A673 (cell line): Measurements from ENCODE around the gene HDGFL2. TPM values are rescaled to one million over a fixed set of nuclear protein-coding genes. Genes with fewer than 3 reads are reported as not detected.

Experiments used
- BruUV-seq: library from RNA; stranded (reverse); fragments of 400-500 nt; replicated peaks from 2 replicates; lab custom pipeline; 2021; lab: Mats Ljungman, UMichigan
- CTCF ChIA-PET: fragments of 300-600 bp; sonication (Branson Sonifier 250); formaldehyde crosslinking; loops from one replicate; lab custom pipeline; 2022; ENCODE audit warnings: antibody characterized with exemption; lab: Charles Lee
- POLR2A ChIA-PET: fragments of 300-600 bp; sonication (Branson Sonifier 250); formaldehyde crosslinking; loops from one replicate; lab custom pipeline; 2022; ENCODE audit warnings: antibody characterized with exemption; ENCODE audit not compliant: low non-redundant PET; lab: Charles Lee
- DNase-seq: peaks from one replicate; pipeline ENCODE4 v3.0.0-alpha.2; 2015; ENCODE audit warnings: low spot score
- H3K27ac ChIP-seq: fragments of 200-600 bp; sonication (generic); 2 replicates; pipeline ENCODE4 v1.5.1; 2016; ENCODE audit warnings: mixed run types, low read depth, mild to moderate bottlenecking, mixed read lengths, antibody characterized with exemption, low read length; ENCODE audit not compliant: poor library complexity, severe bottlenecking
- H3K27me3 ChIP-seq: fragments of 200-600 bp; sonication (generic); replicated peaks from 2 replicates; pipeline ENCODE4 v1.6.1; 2017; ENCODE audit warnings: mixed run types, low read depth, mild to moderate bottlenecking, mixed read lengths, antibody characterized with exemption, low read length; ENCODE audit not compliant: insufficient read depth, poor library complexity
- H3K36me3 ChIP-seq: fragments of 200-600 bp; sonication (generic); 2 replicates; pipeline ENCODE4 v1.6.1; 2016; ENCODE audit warnings: mixed run types, mild to moderate bottlenecking, mixed read lengths, antibody characterized with exemption, low read length; ENCODE audit not compliant: insufficient read depth, poor library complexity, severe bottlenecking
- H3K4me1 ChIP-seq: fragments of 200-600 bp; sonication (generic); 2 replicates; pipeline ENCODE4 v1.6.1; 2017; ENCODE audit warnings: mixed run types, mild to moderate bottlenecking, mixed read lengths, antibody characterized with exemption, low read length; ENCODE audit not compliant: insufficient read depth, poor library complexity, severe bottlenecking
- H3K4me3 ChIP-seq: fragments of 200-600 bp; sonication (generic); 2 replicates; pipeline ENCODE4 v1.5.1; 2016; ENCODE audit warnings: low read depth, mixed run types, mild to moderate bottlenecking, mixed read lengths, low read length; ENCODE audit not compliant: poor library complexity, severe bottlenecking
- H3K9me3 ChIP-seq: fragments of 200-600 bp; sonication (generic); 2 replicates; pipeline ENCODE4 v1.6.1; 2016; ENCODE audit warnings: mixed run types, low read depth, mild to moderate bottlenecking, mixed read lengths, antibody characterized with exemption, low read length; ENCODE audit not compliant: poor library complexity, severe bottlenecking
- EZH2 ChIP-seq: fragments of 200-600 bp; sonication (generic); IDR thresholded peaks from 2 replicates; pipeline ENCODE4 v1.6.1; 2017; ENCODE audit warnings: borderline replicate concordance, low read depth, mild to moderate bottlenecking, mixed read lengths, antibody characterized with exemption, low read length; ENCODE audit not compliant: poor library complexity, severe bottlenecking
- intact Hi-C: fragments of 100-400 bp; cut with micrococcal nuclease; formaldehyde crosslinking; loops from one replicate; pipeline ENCODE4 v1.10.0; 2022; ENCODE audit not compliant: unreplicated experiment
- total RNA-seq: library from RNA; stranded (reverse); gene quantifications from 2 replicates; pipeline ENCODE4 v1.2.3, GENCODE V29; 2021
- TF ChIP-seq, protein P1 (sequence below): fragments of 300-800, 200-600 bp; sonication (generic); conservative IDR thresholded peaks from 2 replicates; pipeline ENCODE4 v1.5.1; 2017; ENCODE audit warnings: low read depth, mild to moderate bottlenecking, antibody characterized with exemption, low read length, moderate library complexity, mixed read lengths

The HDGFL2 gene
- total RNA-seq, 1 experiment from 2014 or later = 89.6 TPM

DNA sequence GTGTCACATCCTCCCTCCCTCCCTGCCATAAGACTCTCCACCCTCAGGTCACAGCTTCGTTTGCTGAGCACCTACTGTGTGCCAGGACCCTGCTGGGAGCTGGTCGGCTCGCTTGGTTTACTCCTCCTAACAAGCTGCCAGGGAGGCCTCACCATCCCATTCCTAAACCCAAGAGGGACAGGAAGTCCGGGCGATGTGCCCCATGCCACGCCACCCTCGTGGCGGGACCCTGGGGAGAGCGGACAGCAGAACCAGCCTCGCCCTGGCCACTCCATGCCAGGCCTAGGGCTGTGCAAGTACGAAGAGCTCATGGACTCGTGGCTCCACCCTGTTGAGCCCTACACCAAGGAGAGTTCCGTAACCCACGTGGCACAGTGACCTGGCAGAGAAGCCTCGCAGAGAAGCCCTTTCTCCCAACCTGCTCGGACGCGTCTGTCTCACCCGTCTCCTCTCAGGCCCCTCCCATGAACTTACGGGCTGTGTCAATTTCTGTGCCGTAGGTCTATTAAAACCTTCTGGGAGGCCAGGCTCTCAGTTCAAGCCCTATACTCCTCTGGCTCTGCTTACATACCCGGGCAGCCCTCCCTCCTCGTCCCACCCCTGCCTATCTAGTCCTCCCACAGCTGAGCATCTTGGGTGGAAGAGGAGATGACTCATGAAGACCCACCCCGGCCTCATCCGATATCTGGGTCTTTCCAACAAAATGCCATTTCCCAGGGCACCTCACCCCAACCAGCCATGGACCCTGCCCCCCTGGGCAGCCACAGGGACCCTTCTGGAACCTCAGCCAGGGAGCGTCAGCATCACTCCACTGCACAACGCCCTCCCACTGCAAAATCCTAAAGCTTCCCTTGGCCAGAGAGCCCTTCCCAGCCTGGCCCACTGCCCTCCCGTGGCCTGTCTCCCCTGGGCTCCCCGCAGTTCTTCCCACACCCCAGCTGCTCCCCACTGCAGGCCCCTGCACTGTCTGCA is 17.1 kb upstream of the HDGFL2 start:
- Histone ChIP-seq H3K4me3 (no peak overlapping the region), H3K27me3 (no peaks in the 10 kb centered on the region), H3K36me3 (peaks cover 6% of the 10 kb centered on the region), H3K9me3 (no peaks in the 10 kb centered on the region), H3K27ac (peak overlapping the region; percentile 49), H3K4me1 (peaks cover 13% of the 10 kb centered on the region)
- DNase-seq = no peak
- POLR2A ChIA-PET = interaction anchor here (0.5 to 0.6 kb wide), 2 partner anchors 200 to 306 kb away, joined by 4 to 5 read pairs; no protein-coding TSS in a partner anchor
- CTCF ChIA-PET = interaction anchor here (0.6 kb wide), 1 partner anchor 36 kb away, joined by 3 read pairs; no protein-coding TSS in a partner anchor
- intact Hi-C loops = no loop called here
- no peak for TF ChIP-seq EZH2
- TF ChIP-seq, protein P1, sequence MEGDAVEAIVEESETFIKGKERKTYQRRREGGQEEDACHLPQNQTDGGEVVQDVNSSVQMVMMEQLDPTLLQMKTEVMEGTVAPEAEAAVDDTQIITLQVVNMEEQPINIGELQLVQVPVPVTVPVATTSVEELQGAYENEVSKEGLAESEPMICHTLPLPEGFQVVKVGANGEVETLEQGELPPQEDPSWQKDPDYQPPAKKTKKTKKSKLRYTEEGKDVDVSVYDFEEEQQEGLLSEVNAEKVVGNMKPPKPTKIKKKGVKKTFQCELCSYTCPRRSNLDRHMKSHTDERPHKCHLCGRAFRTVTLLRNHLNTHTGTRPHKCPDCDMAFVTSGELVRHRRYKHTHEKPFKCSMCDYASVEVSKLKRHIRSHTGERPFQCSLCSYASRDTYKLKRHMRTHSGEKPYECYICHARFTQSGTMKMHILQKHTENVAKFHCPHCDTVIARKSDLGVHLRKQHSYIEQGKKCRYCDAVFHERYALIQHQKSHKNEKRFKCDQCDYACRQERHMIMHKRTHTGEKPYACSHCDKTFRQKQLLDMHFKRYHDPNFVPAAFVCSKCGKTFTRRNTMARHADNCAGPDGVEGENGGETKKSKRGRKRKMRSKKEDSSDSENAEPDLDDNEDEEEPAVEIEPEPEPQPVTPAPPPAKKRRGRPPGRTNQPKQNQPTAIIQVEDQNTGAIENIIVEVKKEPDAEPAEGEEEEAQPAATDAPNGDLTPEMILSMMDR = no peak
- no TSS peak for BruUV-seq

DNA sequence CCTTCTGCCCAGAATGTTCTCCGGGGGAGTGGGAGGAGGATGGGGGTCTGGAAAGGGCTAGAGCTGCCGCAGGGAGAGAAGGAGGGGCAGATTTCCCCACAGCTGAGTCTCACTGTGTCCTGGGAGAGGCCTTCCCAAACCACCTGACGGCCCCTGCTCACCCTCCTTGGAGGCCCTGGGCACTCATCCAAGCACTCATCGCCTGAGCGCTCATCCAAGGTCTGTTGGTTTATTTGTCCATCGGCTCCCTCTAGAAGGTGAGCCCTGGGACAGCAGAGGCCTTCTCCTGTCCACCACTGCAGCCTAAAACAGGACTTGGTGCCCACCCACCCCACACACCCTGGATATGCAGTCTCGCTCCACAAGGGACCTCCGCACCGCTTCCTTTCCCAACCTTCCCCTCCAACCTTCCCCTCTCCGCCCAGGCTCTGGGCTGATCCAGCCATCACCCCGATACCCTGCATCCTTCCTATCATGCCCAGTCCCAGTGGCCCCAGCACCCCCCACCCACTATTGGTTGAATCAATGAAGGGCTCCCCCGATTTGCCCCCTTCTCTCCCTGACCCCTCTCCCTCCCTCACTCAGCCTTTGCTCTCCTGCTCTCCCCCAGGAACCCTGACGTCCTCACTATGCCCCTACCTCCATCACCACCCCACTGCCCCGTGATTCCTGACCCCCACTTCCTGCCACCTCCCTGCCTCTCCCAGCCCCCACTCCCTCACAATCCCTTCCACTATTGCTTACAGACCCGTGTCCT is 16.2 kb upstream of the HDGFL2 start:
- intact Hi-C loops = no loop called here
- Histone ChIP-seq H3K27me3 (no peaks in the 10 kb centered on the region), H3K27ac (peak overlapping the region; percentile 89), H3K36me3 (peaks cover 6% of the 10 kb centered on the region), H3K4me1 (peaks cover 13% of the 10 kb centered on the region), H3K4me3 (peak overlapping the region; percentile 77), H3K9me3 (no peaks in the 10 kb centered on the region)
- ChIA-PET POLR2A (interaction anchor here (0.5 to 0.6 kb wide), 2 partner anchors 79 to 199 kb away, joined by 3 to 4 read pairs; partner anchors contain the start of gene PLIN5), CTCF (interaction anchor here (0.6 kb wide), 1 partner anchor 113 kb away, joined by 3 read pairs; no protein-coding TSS in a partner anchor)
- no TSS peak for BruUV-seq
- no peak for TF ChIP-seq EZH2
- TF ChIP-seq, protein P1 = no peak
- no peak for DNase-seq

- POLR2A ChIA-PET = interaction anchor here (0.5 kb wide), 1 partner anchor 79 kb away, joined by 3 read pairs; the partner anchor contains the start of gene PLIN5
These were observed 15.6 kb upstream of the HDGFL2 start for GRCh38 chr19:4456476-4456842.

More at GRCh38 chr19:4456476-4456842, 15.6 kb upstream of the HDGFL2 start:
- Histone ChIP-seq H3K36me3 (peaks cover 6% of the 10 kb centered on the region), H3K9me3 (no peaks in the 10 kb centered on the region), H3K27me3 (no peaks in the 10 kb centered on the region), H3K4me1 (peaks cover 13% of the 10 kb centered on the region), H3K27ac (peak overlapping the region; percentile 89), H3K4me3 (peak overlapping the region; percentile 77)
- intact Hi-C loops = no loop called here
- CTCF ChIA-PET = interaction anchor here (0.6 to 0.7 kb wide), 3 partner anchors 39 to 168 kb away, joined by 3 to 7 read pairs (median 3); no protein-coding TSS in a partner anchor
- TF ChIP-seq EZH2 = no peak
- BruUV-seq = no TSS peak
- DNase-seq = peak; percentile 76
